GM18526 (cell line): Measurements from ENCODE around the gene GPR137.

Experiments used
- POLR2A ChIP-seq: IDR thresholded peaks from 3 replicates; pipeline ENCODE4 v1.6.1; 2011; ENCODE audit not compliant: insufficient read length; ENCODE audit errors: extremely low read depth

Gene GPR137

GRCh38 chr11:64285885-64286800 lies 495 bp downstream of the GPR137 start:
- TF ChIP-seq POLR2A = peak; percentile 11

GRCh38 chr11:64286801-64287159 lies 1.1 kb downstream of the GPR137 start:
- no peak for TF ChIP-seq POLR2A

- TF ChIP-seq POLR2A = no peak
These were observed 2.2 kb downstream of the GPR137 start for GRCh38 chr11:64287676-64288352.

- no peak for TF ChIP-seq POLR2A
These were observed 2.7 kb downstream of the GPR137 start for GRCh38 chr11:64288353-64288750.

GRCh38 chr11:64289002-64289564 lies 3.4 kb downstream of the GPR137 start:
- TF ChIP-seq POLR2A = no peak

- no peak for TF ChIP-seq POLR2A
These were observed 5.0 kb downstream of the GPR137 start for GRCh38 chr11:64290352-64291261.

- no peak for TF ChIP-seq POLR2A
These were observed 5.7 kb downstream of the GPR137 start, which contains the start of gene KCNK4 for GRCh38 chr11:64291262-64291751. Gene KCNK4 (plus strand): TSS chr11:64291302. CDS start chr11:64293019, 1,717 bp downstream.

- TF ChIP-seq POLR2A = no peak
These were observed 6.3 kb downstream of the GPR137 start for GRCh38 chr11:64291752-64292459.

GRCh38 chr11:64292460-64293254 lies 7.0 kb downstream of the GPR137 start:
- no peak for TF ChIP-seq POLR2A

GRCh38 chr11:64294774-64295173 lies 9.1 kb downstream of the GPR137 start:
- no peak for TF ChIP-seq POLR2A

GRCh38 chr11:64295760-64296159 lies 10.1 kb downstream of the GPR137 start:
- TF ChIP-seq POLR2A = no peak

GRCh38 chr11:64296236-64296635 lies 10.6 kb downstream of the GPR137 start:
- no peak for TF ChIP-seq POLR2A
